Measurements from ENCODE around the gene ITGA11.
A peak's percentile ranks its signal among the peaks of the same experiment; 100 is the strongest.

Gene ITGA11

GRCh38 chr15:68259883-68260282, 172.1 kb downstream of the ITGA11 start:
- DNase-seq, result no peak

DNA sequence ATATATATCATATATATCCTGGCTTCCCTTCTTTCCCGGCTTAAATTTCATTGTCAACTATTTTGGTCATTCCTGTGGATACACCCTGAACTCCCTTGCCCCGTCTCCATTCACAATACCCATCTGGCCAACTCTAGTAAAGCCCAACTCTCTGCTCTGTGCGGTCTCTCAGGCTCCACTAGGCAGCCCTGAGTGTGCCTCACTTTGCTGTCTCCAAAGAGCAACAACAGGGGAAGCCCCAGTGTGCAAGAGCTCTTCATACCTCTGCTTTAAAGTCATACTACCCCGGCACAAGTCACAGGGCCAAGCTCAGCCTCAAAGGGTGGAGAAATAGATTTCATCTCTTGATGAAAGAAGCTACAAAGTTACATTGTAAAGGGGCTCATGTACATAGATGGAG, 173.3 kb downstream of the ITGA11 start:
- DNase-seq, result no peak

DNA sequence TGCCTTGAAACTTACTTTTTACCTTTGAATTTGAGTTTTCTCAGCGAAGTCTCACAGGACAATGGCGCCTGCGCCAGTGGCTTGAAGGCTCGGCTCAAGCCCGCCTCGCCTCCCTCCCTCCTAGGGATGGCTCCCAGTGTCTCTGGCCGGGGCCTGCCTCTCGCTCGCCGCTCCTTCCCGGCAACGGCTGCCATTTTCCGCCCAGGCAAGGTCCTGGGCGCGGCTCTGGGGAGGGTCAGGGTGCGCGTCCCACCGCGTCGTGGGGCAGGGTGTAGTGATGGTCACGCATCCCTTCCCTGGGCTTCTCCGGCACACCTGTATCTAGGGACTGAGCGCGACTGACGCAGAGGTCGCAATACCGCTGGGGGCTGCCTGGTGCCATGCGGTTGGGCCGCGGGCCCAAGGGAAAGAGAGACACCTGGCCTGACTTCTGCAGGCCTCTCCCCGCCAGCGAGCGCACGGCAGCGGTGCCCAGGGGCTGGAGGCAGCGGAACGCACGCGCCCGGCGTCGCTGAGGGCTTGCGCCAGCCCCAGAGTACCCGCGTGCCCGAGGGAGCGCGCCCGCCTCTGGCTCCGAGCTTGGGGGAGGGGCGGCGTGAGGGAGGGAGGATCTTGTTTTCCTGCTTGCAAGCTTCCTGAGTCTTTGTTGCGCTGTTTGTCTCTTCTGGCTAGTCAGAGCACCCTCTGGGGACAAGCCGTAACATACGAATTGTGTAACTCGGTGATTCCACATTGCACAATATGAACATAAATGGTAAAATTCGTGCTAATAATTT, 175.1 kb downstream of the ITGA11 start:
- DNase-seq, result peak; percentile 84

GRCh38 chr15:68252925-68253534, 178.9 kb downstream of the ITGA11 start:
- peak; percentile 79 for DNase-seq

- DNase-seq, result no peak
Observed at GRCh38 chr15:68249058-68249713, 182.8 kb downstream of the ITGA11 start.

Data from fibroblast of skin of right biceps (primary cell).